Measurements from ENCODE around the gene VEZF1.

DNA sequence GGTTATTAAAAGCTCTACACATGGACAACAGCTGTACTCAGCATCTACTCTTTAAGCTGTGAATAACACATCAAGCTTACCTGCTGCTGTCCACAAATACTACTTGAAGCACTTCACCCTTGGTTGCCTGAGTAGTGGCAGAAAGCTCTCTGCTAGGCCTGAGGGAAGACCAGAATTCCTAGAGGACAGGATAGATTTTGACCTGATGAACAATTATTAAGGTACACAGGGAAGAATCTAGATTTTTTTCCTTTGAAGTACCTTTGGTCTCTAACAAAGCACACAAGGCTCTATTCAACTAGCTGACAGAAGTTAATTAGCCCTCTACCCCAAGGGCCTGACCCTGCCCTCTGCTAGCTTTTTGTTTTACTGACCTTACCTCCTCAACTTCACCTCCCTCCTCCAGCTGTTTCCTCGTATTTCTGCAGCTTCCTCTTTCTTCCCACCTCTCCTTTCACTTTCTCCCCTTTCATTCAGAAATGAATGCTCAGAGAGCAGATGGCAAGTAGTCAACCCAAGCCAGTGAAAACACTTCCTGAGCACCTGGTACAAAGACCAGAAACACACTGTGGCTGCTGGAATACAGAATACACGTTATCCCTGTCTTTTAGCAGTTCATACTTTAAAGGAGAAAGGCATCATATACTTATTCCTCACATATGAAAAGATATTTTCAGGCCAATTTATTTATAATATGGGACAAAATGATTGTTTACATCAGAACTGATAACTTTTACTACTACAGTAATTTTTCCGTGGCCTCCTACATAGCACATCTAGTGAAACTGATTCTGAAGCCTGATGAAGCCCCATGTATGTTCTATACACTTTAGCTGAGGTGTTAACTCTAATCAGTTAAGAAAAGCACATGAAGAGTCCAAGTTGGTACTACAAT lies 5.7 kb upstream of the VEZF1 start:
- TF ChIP-seq CTCF (IDR thresholded peaks at IDR 0.05; ENCODE audit: poor library complexity) (no peak), EZH2phosphoT487 (IDR thresholded peaks at IDR 0.05; ENCODE audit: low read depth, severe bottlenecking, unreplicated experiment) (no peak), EZH2 (IDR thresholded peaks at IDR 0.05; ENCODE audit: borderline replicate concordance) (no peak)
